SU-DHL-6 (cell line): ENCODE data around the gene PFDN2.

Source experiments
- H2AFZ ChIP-seq: fragments of 200-600 bp; sonication (generic); 2 replicates; pipeline ENCODE4 v1.6.1; 2014; ENCODE audit warnings: low read depth, mild to moderate bottlenecking, moderate library complexity, mixed read lengths, antibody characterized with exemption, low read length; ENCODE audit not compliant: severe bottlenecking
- H3F3A ChIP-seq: fragments of 200-600 bp; shearing (Covaris generic); 2 replicates; pipeline ENCODE4 v1.6.0; 2016; ENCODE audit warnings: antibody characterized with exemption, mild to moderate bottlenecking; ENCODE audit not compliant: insufficient read depth
- H3K27ac ChIP-seq: fragments of 200-600 bp; sonication (generic); 2 replicates; pipeline ENCODE4 v1.5.1; 2016; ENCODE audit warnings: low read depth, mild to moderate bottlenecking, low read length, moderate library complexity, mixed read lengths
- H3K27me3 ChIP-seq: fragments of 200-600 bp; sonication (generic), shearing (Covaris generic); 2 replicates; pipeline ENCODE4 v1.6.0; 2014; ENCODE audit warnings: mild to moderate bottlenecking, low read length
- H3K36me3 ChIP-seq: fragments of 200-600 bp; sonication (generic); 2 replicates; pipeline ENCODE4 v1.6.1; 2014; ENCODE audit warnings: mild to moderate bottlenecking, low read length, mixed read lengths
- H3K4me2 ChIP-seq: fragments of 300-600, 200-600 bp; shearing (Covaris generic), sonication (generic); 2 replicates; pipeline ENCODE4 v1.6.0; 2014; ENCODE audit warnings: low read length, low read depth, mild to moderate bottlenecking; ENCODE audit not compliant: poor library complexity, severe bottlenecking
- H3K4me3 ChIP-seq: fragments of 200-600 bp; sonication (generic); 2 replicates; pipeline ENCODE4 v1.5.1; 2014; ENCODE audit warnings: antibody characterized with exemption, low read length, mild to moderate bottlenecking, mixed read lengths; ENCODE audit not compliant: insufficient read depth, poor library complexity, severe bottlenecking
- H3K79me2 ChIP-seq: fragments of 200-600 bp; sonication (generic); 2 replicates; pipeline ENCODE4 v1.6.1; 2014; ENCODE audit warnings: mild to moderate bottlenecking, low read length, moderate library complexity; ENCODE audit not compliant: insufficient read depth
- H3K9ac ChIP-seq: fragments of 200-600 bp; sonication (generic); 2 replicates; pipeline ENCODE4 v1.7.0; 2014; ENCODE audit warnings: mild to moderate bottlenecking, low read length
- H3K9me2 ChIP-seq: fragments of 200-600 bp; sonication (generic); replicated peaks from 2 replicates; pipeline ENCODE4 v1.6.1; 2014; ENCODE audit warnings: low read length; ENCODE audit not compliant: insufficient read depth
- H3K9me3 ChIP-seq: fragments of 200-600 bp; sonication (generic); 2 replicates; pipeline ENCODE4 v1.6.1; 2014; ENCODE audit warnings: low read length, mixed read lengths; ENCODE audit not compliant: insufficient read depth
- H4K20me1 ChIP-seq: fragments of 200-600 bp; sonication (generic); 2 replicates; pipeline ENCODE4 v1.6.1; 2014; ENCODE audit warnings: low read depth, mild to moderate bottlenecking, antibody characterized with exemption, low read length, moderate library complexity, mixed read lengths
- CTCF ChIP-seq: fragments of 200-600 bp; sonication (generic); IDR thresholded peaks from one replicate; pipeline ENCODE4 v1.5.1; 2017; ENCODE audit warnings: antibody characterized with exemption, mild to moderate bottlenecking, low read length, moderate library complexity; ENCODE audit not compliant: insufficient read depth, poor library complexity, severe bottlenecking
- EZH2phosphoT487 ChIP-seq: fragments of 200-600 bp; sonication (generic), shearing (Covaris generic); conservative IDR thresholded peaks from 2 replicates; pipeline ENCODE4 v1.6.1; 2018; ENCODE audit warnings: mild to moderate bottlenecking, antibody characterized with exemption, low read length, moderate library complexity, mixed read lengths

PFDN2 gene

GRCh38 chr1:161054232-161054631, 63.6 kb downstream of the PFDN2 start:
- TF ChIP-seq CTCF (no peak), EZH2phosphoT487 (no peak)
- Histone ChIP-seq H2AFZ (no peak overlapping the region), H3K27me3 (no peaks in the 10 kb centered on the region), H3K4me3 (no peak overlapping the region), H3K9me2 (no peaks in the 10 kb centered on the region), H3K9ac (no peak overlapping the region), H3K79me2 (no peaks in the 10 kb centered on the region), H3K9me3 (no peaks in the 10 kb centered on the region), H3F3A (no peaks in the 10 kb centered on the region), H3K4me2 (no peak overlapping the region), H3K36me3 (no peaks in the 10 kb centered on the region; the same call in 1 of the 2 replicates), H3K27ac (no peak overlapping the region), H4K20me1 (no peaks in the 10 kb centered on the region)

DNA sequence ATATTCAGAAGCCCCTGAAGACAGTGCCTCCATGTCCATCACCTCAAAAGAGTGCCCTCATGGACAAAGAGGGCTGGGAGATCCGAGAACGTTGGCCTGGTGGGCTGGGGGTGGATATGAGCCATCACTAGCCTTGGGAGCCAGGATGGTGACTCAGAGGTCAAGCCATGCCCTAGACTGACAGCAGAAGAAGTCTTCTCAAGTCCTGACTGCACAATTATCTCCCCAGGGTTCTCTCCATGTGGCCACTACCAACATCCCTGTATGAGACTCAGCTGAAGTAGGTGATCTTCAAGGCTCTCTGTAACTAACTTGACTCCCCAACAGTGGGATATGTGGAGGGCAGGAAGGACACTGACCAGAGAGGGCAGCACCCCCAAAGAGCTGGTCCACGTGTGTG, 64.9 kb downstream of the PFDN2 start:
- Histone ChIP-seq H3K79me2 (no peaks in the 10 kb centered on the region), H3F3A (0 out of 2 replicates have a peak, but pooled peaks cover 6% of the 10 kb centered on the region), H3K27ac (no peak overlapping the region), H3K9me3 (no peaks in the 10 kb centered on the region), H3K4me3 (no peak overlapping the region), H3K27me3 (no peaks in the 10 kb centered on the region), H3K9me2 (no peaks in the 10 kb centered on the region), H3K4me2 (no peak overlapping the region), H2AFZ (no peak overlapping the region), H3K9ac (no peak overlapping the region), H4K20me1 (no peaks in the 10 kb centered on the region), H3K36me3 (no peaks in the 10 kb centered on the region; the same call in 1 of the 2 replicates)
- TF ChIP-seq CTCF = no peak

- no peaks in the 10 kb centered on the region for H3K27me3 ChIP-seq
- no peak overlapping the region for H2AFZ ChIP-seq
- no peak overlapping the region for H3K27ac ChIP-seq
- no peaks in the 10 kb centered on the region for H3K79me2 ChIP-seq
- no peaks in the 10 kb centered on the region for H4K20me1 ChIP-seq
- peaks cover 21% of the 10 kb centered on the region for H3F3A ChIP-seq
- H3K9ac ChIP-seq = no peak overlapping the region
- no peak overlapping the region for H3K4me2 ChIP-seq
- H3K9me3 ChIP-seq = no peaks in the 10 kb centered on the region
- H3K4me3 ChIP-seq = no peak overlapping the region
- no peaks in the 10 kb centered on the region; the same call in 1 of the 2 replicates for H3K36me3 ChIP-seq
- H3K9me2 ChIP-seq = no peaks in the 10 kb centered on the region
- no peak for TF ChIP-seq EZH2phosphoT487
- no peak for TF ChIP-seq CTCF
Measured at GRCh38 chr1:161051219-161051618, 66.6 kb downstream of the PFDN2 start.
